Endothelial cell of umbilical vein (primary cell): ENCODE results near the gene ANO9. TPM values are rescaled to one million over a fixed set of nuclear protein-coding genes. Genes with fewer than 3 reads are reported as not detected.

Experiments
- BruUV-seq: library from RNA; stranded (reverse); fragments of 400-500 nt; replicated peaks from 2 replicates; lab custom pipeline; 2021; lab: Mats Ljungman, UMichigan
- CTCF ChIA-PET: fragments of 300-600, 350-600 bp; sonication (Branson Sonifier 250); formaldehyde crosslinking; loops from one replicate; lab custom pipeline; 2021; ENCODE audit warnings: antibody characterized with exemption, inconsistent platforms; lab: Charles Lee
- POLR2A ChIA-PET: fragments of 300-600, 350-600 bp; sonication (Branson Sonifier 250); formaldehyde crosslinking; loops from one replicate; lab custom pipeline; 2021; ENCODE audit warnings: antibody characterized with exemption, inconsistent platforms; lab: Charles Lee
- DNase-seq: peaks from one replicate; pipeline ENCODE4 v3.0.0-alpha.2; 2011; ENCODE audit warnings: low read depth, low spot score
- FAIRE-seq: peaks from 2 replicates; lab custom pipeline; 2011; peaks lifted over from hg19 to GRCh38; lab: Jason Lieb, UNC
- H2AFZ ChIP-seq: 2 replicates; pipeline ENCODE4 v1.6.0; 2012; ENCODE audit warnings: low read depth, low read length, control low read depth, inconsistent platforms
- H3K27ac ChIP-seq: 2 replicates; pipeline ENCODE4 v1.5.1; 2011; ENCODE audit warnings: low read depth, mild to moderate bottlenecking, control low read depth, low read length, moderate library complexity; ENCODE audit not compliant: insufficient read depth
- H3K27me3 ChIP-seq, 2 experiments: 2 replicates each; pipeline versions ENCODE4 v1.6.0 to v1.6.1; 2011; ENCODE audit warnings: low read length in 2 of 2, mixed read lengths in 1 of 2; ENCODE audit not compliant: control insufficient read depth in 2 of 2, insufficient read depth in 2 of 2
- H3K36me3 ChIP-seq, 2 experiments: 2 replicates in 1 of 2; 3 replicates in 1 of 2; pipeline ENCODE4 v1.5.1; 2011; ENCODE audit warnings: low read length in 2 of 2, mild to moderate bottlenecking in 1 of 2, moderate library complexity in 1 of 2; ENCODE audit not compliant: control insufficient read depth in 2 of 2, insufficient read depth in 2 of 2; ENCODE audit errors: extremely low read depth in 1 of 2
- H3K4me1 ChIP-seq: 3 replicates; pipeline ENCODE4 v1.5.1; 2011; ENCODE audit warnings: mild to moderate bottlenecking, low read length; ENCODE audit not compliant: control insufficient read depth, insufficient read depth; ENCODE audit errors: extremely low read depth
- H3K4me2 ChIP-seq: 2 replicates; pipeline ENCODE4 v1.6.1; 2011; ENCODE audit warnings: low read length, control low read depth, mixed read lengths; ENCODE audit not compliant: insufficient read depth
- H3K4me3 ChIP-seq, 3 experiments: fragments of 200-600 bp in 1 of 3; sonication (generic), shearing (Covaris generic) in 1 of 3; replicated peaks in 1 of 3; 2 replicates each; pipeline ENCODE4 v1.5.1; 2011 to 2016; ENCODE audit warnings: control low read depth in 3 of 3, low read length in 3 of 3, mild to moderate bottlenecking in 2 of 3, inconsistent platforms in 1 of 3, low read depth in 1 of 3, moderate library complexity in 1 of 3; ENCODE audit not compliant: insufficient read depth in 1 of 3
- H3K79me2 ChIP-seq: 2 replicates; pipeline ENCODE4 v1.6.0; 2012; ENCODE audit warnings: low read length, inconsistent platforms; ENCODE audit not compliant: control insufficient read depth, insufficient read depth
- H3K9ac ChIP-seq: replicated peaks from 2 replicates; pipeline ENCODE3; 2011; ENCODE audit warnings: low read length, control low read depth; ENCODE audit not compliant: insufficient read depth; ENCODE audit errors: extremely low read depth
- H3K9me1 ChIP-seq: replicated peaks from 3 replicates; pipeline ENCODE4 v1.6.0; 2011; ENCODE audit warnings: mild to moderate bottlenecking, low read length; ENCODE audit not compliant: control insufficient read depth, insufficient read depth; ENCODE audit errors: extremely low read depth
- H3K9me3 ChIP-seq: replicated peaks from 2 replicates; pipeline ENCODE4 v1.5.1; 2012; ENCODE audit warnings: low read length, inconsistent platforms; ENCODE audit not compliant: control insufficient read depth, insufficient read depth
- H4K20me1 ChIP-seq: replicated peaks from 2 replicates; pipeline ENCODE3; 2011; ENCODE audit warnings: mild to moderate bottlenecking, low read length; ENCODE audit not compliant: control insufficient read depth, insufficient read depth; ENCODE audit errors: extremely low read depth
- EZH2 ChIP-seq: IDR thresholded peaks from 2 replicates; pipeline ENCODE4 v1.6.1; 2012; ENCODE audit warnings: borderline replicate concordance, low read depth, mild to moderate bottlenecking, moderate library complexity, low read length, inconsistent platforms; ENCODE audit not compliant: severe bottlenecking
- FOS ChIP-seq: IDR thresholded peaks from 2 replicates; pipeline ENCODE4 v1.6.1; 2011; ENCODE audit warnings: mild to moderate bottlenecking, low read length, moderate library complexity, borderline replicate concordance; ENCODE audit not compliant: insufficient read depth
- GATA2 ChIP-seq: IDR thresholded peaks from 2 replicates; pipeline ENCODE4 v1.7.0; 2011; ENCODE audit warnings: low read depth, mild to moderate bottlenecking, moderate library complexity, mixed read lengths, low read length; ENCODE audit not compliant: insufficient read length, insufficient read depth
- MYC ChIP-seq: IDR thresholded peaks from one replicate; pipeline ENCODE4 v1.6.1; 2011; ENCODE audit warnings: mild to moderate bottlenecking, low read depth, low read length
- POLR2A ChIP-seq: IDR thresholded peaks from 2 replicates; pipeline ENCODE4 v1.6.1; 2012; ENCODE audit warnings: low read depth, mild to moderate bottlenecking, control low read depth, low read length
- dilution Hi-C: fragments of 300-500 bp; cut with MboI; formaldehyde crosslinking; loops from one replicate; pipeline ENCODE4 v1.15.0; 2019; ENCODE audit warnings: low sequenced_read_pairs; ENCODE audit not compliant: extremely low pct_ligation_motif_present
- intact Hi-C: fragments of 100-400 bp; cut with micrococcal nuclease; formaldehyde crosslinking; loops from one replicate; pipeline ENCODE4 v1.10.0; 2022
- polyA plus RNA-seq, 4 experiments: library from polyadenylated mRNA; depleted of rRNA in 3 of 4; stranded (reverse) in 3 of 4; unstranded in 1 of 4; fragments of >200 nt; gene quantifications; 2 replicates each; pipeline versions ENCODE4 v1.2.1 to v1.2.3, GENCODE V29; 2011 to 2012; ENCODE audit warnings: missing spikeins in 1 of 4
- total RNA-seq: library from RNA; stranded (reverse); gene quantifications from 2 replicates; pipeline ENCODE4 v1.2.3, GENCODE V29; 2021
- TF ChIP-seq, protein P1 (sequence below), 2 donors: IDR thresholded peaks; 1 replicate in 1 of 2; 2 replicates in 1 of 2; pipeline ENCODE4 v1.5.1; 2011; ENCODE audit warnings: low read length in 2 of 2, mild to moderate bottlenecking in 2 of 2, moderate library complexity in 2 of 2, control low read depth in 1 of 2, inconsistent platforms in 1 of 2, low read depth in 1 of 2; ENCODE audit not compliant: insufficient read depth in 1 of 2; ENCODE audit errors: extremely low read depth in 1 of 2
- TF ChIP-seq, protein P2 (sequence below): IDR thresholded peaks from 2 replicates; pipeline ENCODE4 v1.6.1; 2011; ENCODE audit not compliant: insufficient read depth, insufficient read length

ANO9 gene
- total and polyA plus RNA-seq, 2 donors (not counting 3 experiments of a cell fraction or from before 2014, with no cell fraction given): 0.23 TPM; not detected in 1

DNA sequence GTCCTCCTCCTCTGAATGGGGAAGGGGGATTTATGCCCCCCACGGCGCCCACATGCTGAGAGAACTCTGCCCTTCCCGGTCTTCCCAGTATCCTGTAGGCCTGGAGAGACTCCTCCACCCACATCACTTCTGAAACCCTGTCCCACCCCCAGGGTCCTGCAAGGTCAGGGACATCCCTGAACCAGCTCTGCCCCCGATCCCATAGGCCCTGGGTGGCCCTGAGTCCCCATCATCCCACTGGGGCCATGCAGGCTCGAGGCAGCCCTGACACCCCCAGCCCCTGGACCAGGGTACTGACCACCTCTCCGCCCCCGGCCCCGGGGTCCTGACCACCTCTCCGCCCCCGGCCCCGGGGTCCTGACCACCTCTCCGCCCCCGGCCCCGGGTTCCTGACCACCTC lies 60.8 kb downstream of the ANO9 start:
- Histone ChIP-seq H3K4me2 (no peak overlapping the region), H2AFZ (no peak overlapping the region), H3K9me1 (no peaks in the 10 kb centered on the region), H3K9me3 (no peaks in the 10 kb centered on the region), H3K9ac (no peak overlapping the region), H3K4me1 (no peaks in the 10 kb centered on the region), H3K4me3 (no peak overlapping the region), H3K79me2 (no peaks in the 10 kb centered on the region), H4K20me1 (no peaks in the 10 kb centered on the region), H3K27me3 (no peaks in the 10 kb centered on the region), H3K36me3 (no peaks in the 10 kb centered on the region), H3K27ac (no peak overlapping the region)
- FAIRE-seq (no peak), DNase-seq (no peak)
- BruUV-seq: no TSS peak
- intact Hi-C loops (no loop called here), dilution Hi-C loops (no loop called here)
- POLR2A ChIA-PET: no interaction called here
- CTCF ChIA-PET: no interaction called here
- TF ChIP-seq GATA2 (no peak), MYC (no peak), FOS (no peak), EZH2 (no peak), POLR2A (no peak)
- TF ChIP-seq, protein P1, sequence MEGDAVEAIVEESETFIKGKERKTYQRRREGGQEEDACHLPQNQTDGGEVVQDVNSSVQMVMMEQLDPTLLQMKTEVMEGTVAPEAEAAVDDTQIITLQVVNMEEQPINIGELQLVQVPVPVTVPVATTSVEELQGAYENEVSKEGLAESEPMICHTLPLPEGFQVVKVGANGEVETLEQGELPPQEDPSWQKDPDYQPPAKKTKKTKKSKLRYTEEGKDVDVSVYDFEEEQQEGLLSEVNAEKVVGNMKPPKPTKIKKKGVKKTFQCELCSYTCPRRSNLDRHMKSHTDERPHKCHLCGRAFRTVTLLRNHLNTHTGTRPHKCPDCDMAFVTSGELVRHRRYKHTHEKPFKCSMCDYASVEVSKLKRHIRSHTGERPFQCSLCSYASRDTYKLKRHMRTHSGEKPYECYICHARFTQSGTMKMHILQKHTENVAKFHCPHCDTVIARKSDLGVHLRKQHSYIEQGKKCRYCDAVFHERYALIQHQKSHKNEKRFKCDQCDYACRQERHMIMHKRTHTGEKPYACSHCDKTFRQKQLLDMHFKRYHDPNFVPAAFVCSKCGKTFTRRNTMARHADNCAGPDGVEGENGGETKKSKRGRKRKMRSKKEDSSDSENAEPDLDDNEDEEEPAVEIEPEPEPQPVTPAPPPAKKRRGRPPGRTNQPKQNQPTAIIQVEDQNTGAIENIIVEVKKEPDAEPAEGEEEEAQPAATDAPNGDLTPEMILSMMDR (IDR thresholded peaks at IDR 0.05; ENCODE audit: extremely low read depth in 1 of 2, insufficient read depth in 1 of 2, low read depth in 1 of 2, low read length in 2 of 2): no peak
- TF ChIP-seq, protein P2, sequence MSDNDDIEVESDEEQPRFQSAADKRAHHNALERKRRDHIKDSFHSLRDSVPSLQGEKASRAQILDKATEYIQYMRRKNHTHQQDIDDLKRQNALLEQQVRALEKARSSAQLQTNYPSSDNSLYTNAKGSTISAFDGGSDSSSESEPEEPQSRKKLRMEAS: no peak
